Liver (tissue), 9 donors: ENCODE data around the gene FGD6. TPM values are rescaled to one million over a fixed set of nuclear protein-coding genes. Genes with fewer than 3 reads are reported as not detected.

Experiments
- DNase-seq: peaks from one replicate; pipeline ENCODE4 v3.0.0-alpha.2; 2017; ENCODE audit warnings: low spot score
- H3K27ac ChIP-seq, 2 donors: one replicate each; pipeline ENCODE4 v1.7.0; 2013; ENCODE audit warnings: inconsistent platforms in 2 of 2, low read length in 2 of 2, control low read depth in 1 of 2, low read depth in 1 of 2, mild to moderate bottlenecking in 1 of 2
- H3K27me3 ChIP-seq, 4 donors: one replicate each; pipeline versions ENCODE4 v1.6.1 to v1.7.0; 2013; ENCODE audit warnings: low read length in 3 of 4, inconsistent platforms in 1 of 4, mild to moderate bottlenecking in 1 of 4, moderate library complexity in 1 of 4; ENCODE audit not compliant: control insufficient read depth in 4 of 4, insufficient read depth in 4 of 4
- H3K36me3 ChIP-seq, 4 donors: one replicate each; pipeline versions ENCODE4 v1.6.1 to v1.7.0; 2013; ENCODE audit warnings: low read length in 3 of 4, mild to moderate bottlenecking in 3 of 4, low read depth in 1 of 4, moderate library complexity in 1 of 4; ENCODE audit not compliant: control insufficient read depth in 4 of 4, insufficient read depth in 3 of 4
- H3K4me1 ChIP-seq, 4 donors: one replicate each; pipeline versions ENCODE4 v1.6.1 to v1.7.0; 2013; ENCODE audit warnings: low read length in 3 of 4, mild to moderate bottlenecking in 3 of 4, moderate library complexity in 1 of 4; ENCODE audit not compliant: control insufficient read depth in 4 of 4, insufficient read depth in 4 of 4
- H3K4me3 ChIP-seq, 3 donors: one replicate each; pipeline versions ENCODE4 v1.6.1 to v1.7.0; 2013; ENCODE audit warnings: low read length in 3 of 3, control low read depth in 1 of 3, low read depth in 1 of 3, mild to moderate bottlenecking in 1 of 3
- H3K9ac ChIP-seq, 2 donors: one replicate each; pipeline ENCODE4 v1.7.0; 2013; ENCODE audit warnings: low read length in 2 of 2, mild to moderate bottlenecking in 2 of 2, moderate library complexity in 2 of 2, control low read depth in 1 of 2, low read depth in 1 of 2
- H3K9me3 ChIP-seq, 4 donors: one replicate each; pipeline versions ENCODE4 v1.6.1 to v1.7.0; 2013; ENCODE audit warnings: low read length in 3 of 4; ENCODE audit not compliant: control insufficient read depth in 4 of 4
- CTCF ChIP-seq: fragments of 150-350 bp; IDR thresholded peaks from 2 replicates; pipeline ENCODE4 v1.5.1; 2017; ENCODE audit warnings: improper control_type of control experiment, low read depth, low read length; ENCODE audit not compliant: missing input control
- EGR1 ChIP-seq, 2 donors: IDR thresholded peaks; 2 replicates each; pipeline ENCODE4 v1.6.1; 2016 to 2018; ENCODE audit warnings: antibody characterized with exemption in 2 of 2, low read depth in 2 of 2
- FOXA1 ChIP-seq: IDR thresholded peaks from 2 replicates; pipeline ENCODE4 v1.6.1; 2016; ENCODE audit warnings: antibody characterized with exemption
- GABPA ChIP-seq, 2 donors: IDR thresholded peaks in 1 of 2; conservative IDR thresholded peaks in 1 of 2; 2 replicates each; pipeline ENCODE4 v1.6.1; 2016; ENCODE audit warnings: antibody characterized with exemption in 2 of 2, mild to moderate bottlenecking in 1 of 2, moderate library complexity in 1 of 2
- HNF4G ChIP-seq: IDR thresholded peaks from 2 replicates; pipeline ENCODE4 v1.6.1; 2016; ENCODE audit warnings: antibody characterized with exemption
- JUND ChIP-seq, 2 donors: IDR thresholded peaks; 2 replicates each; pipeline ENCODE4 v1.6.1; 2016; ENCODE audit warnings: antibody characterized with exemption in 2 of 2
- NR2F2 ChIP-seq: IDR thresholded peaks from 2 replicates; pipeline ENCODE4 v1.6.1; 2016; ENCODE audit warnings: antibody characterized with exemption
- RAD21 ChIP-seq, 2 donors: IDR thresholded peaks; 2 replicates each; pipeline ENCODE4 v1.6.1; 2016; ENCODE audit warnings: antibody characterized with exemption in 2 of 2, mild to moderate bottlenecking in 2 of 2
- REST ChIP-seq: IDR thresholded peaks from 2 replicates; pipeline ENCODE4 v1.6.1; 2016; ENCODE audit warnings: antibody characterized with exemption, mild to moderate bottlenecking
- RXRA ChIP-seq, 2 donors: IDR thresholded peaks; 2 replicates each; pipeline ENCODE4 v1.6.1; 2017 to 2018; ENCODE audit warnings: antibody characterized with exemption in 2 of 2, mild to moderate bottlenecking in 1 of 2
- SP1 ChIP-seq: IDR thresholded peaks from 2 replicates; pipeline ENCODE4 v1.6.1; 2018; ENCODE audit warnings: antibody characterized with exemption, mild to moderate bottlenecking
- TAF1 ChIP-seq: conservative IDR thresholded peaks from 2 replicates; pipeline ENCODE4 v1.6.1; 2016; ENCODE audit warnings: antibody characterized with exemption, mild to moderate bottlenecking
- YY1 ChIP-seq: IDR thresholded peaks from 2 replicates; pipeline ENCODE4 v1.6.1; 2016; ENCODE audit warnings: antibody characterized with exemption, mild to moderate bottlenecking
- ZBTB33 ChIP-seq: IDR thresholded peaks from 2 replicates; pipeline ENCODE4 v1.6.1; 2016; ENCODE audit warnings: antibody characterized with exemption
- WGBS: extraction: QIAGEN DNeasy Blood & Tissue Kit; methylation state at CpG from one replicate; pipeline ENCODE4 v1.1.7; 2013; 5-methylcytosine and 5-hydroxymethylcytosine counted together
- polyA plus RNA-seq, 2 donors: library from polyadenylated mRNA; stranded (reverse) in 1 of 2; unstranded in 1 of 2; fragments of 200-250 nt in 1 of 2; fragments of >200 nt in 1 of 2; fragmentation: Nextera tagmentation in 1 of 2; extraction: Ambion mirVana in 1 of 2; gene quantifications; one replicate each; pipeline versions ENCODE4 v1.2.1 to v1.2.3, GENCODE V29; 2013 to 2015
- total RNA-seq, 2 donors: library from RNA; depleted of rRNA; stranded (reverse); fragments of >200 nt; gene quantifications; one replicate each; pipeline ENCODE4 v1.2.3, GENCODE V29; 2014
- TF ChIP-seq, protein P1 (sequence below): IDR thresholded peaks from 2 replicates; pipeline ENCODE4 v1.6.1; 2016; ENCODE audit warnings: antibody characterized with exemption
- TF ChIP-seq, protein P2 (sequence below): IDR thresholded peaks from 2 replicates; pipeline ENCODE4 v1.6.1; 2016; ENCODE audit warnings: antibody characterized with exemption
- donor health status: healthy.
- donor health status: healthy.
- donor health status: healthy.
- donor health status: healthy.
- donor health status: healthy.

Gene FGD6
- total and polyA plus RNA-seq, 4 donors: 0.54 to 6.9 (median 2.4) TPM

DNA sequence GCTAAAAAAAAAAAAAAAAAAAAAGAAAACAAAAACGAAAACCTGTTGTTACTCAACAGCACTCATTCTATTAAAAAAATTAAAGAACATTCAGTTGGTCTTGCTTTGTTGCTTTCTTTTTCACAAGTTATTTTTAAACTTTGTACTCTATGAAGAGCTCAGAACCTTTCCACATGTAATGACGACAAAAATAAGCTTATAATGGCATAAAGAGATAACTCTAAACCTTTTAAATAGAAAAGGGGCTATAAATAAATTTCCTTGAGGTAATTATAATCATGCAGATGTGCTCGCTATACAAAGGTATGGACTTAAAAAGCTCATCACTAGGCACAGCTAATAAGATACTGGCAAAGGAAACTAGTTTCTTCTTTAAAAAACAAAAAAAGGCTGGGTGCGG, 157.3 kb downstream of the FGD6 start:
- TF ChIP-seq REST (no peak), FOXA1 (no peak), YY1 (no peak), GABPA (IDR thresholded peaks at IDR 0.05 in 1 of 2, conservative IDR thresholded peaks at IDR 0.05 in 1 of 2) (no peak), TAF1 (no peak), NR2F2 (no peak), RAD21 (IDR thresholded peaks at IDR 0.05) (no peak), RXRA (IDR thresholded peaks at IDR 0.05) (no peak), EGR1 (IDR thresholded peaks at IDR 0.05; ENCODE audit: low read depth in 2 of 2) (no peak), ZBTB33 (no peak), CTCF (no peak), JUND (IDR thresholded peaks at IDR 0.05) (no peak), HNF4G (no peak)
- TF ChIP-seq, protein P1, sequence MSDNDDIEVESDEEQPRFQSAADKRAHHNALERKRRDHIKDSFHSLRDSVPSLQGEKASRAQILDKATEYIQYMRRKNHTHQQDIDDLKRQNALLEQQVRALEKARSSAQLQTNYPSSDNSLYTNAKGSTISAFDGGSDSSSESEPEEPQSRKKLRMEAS: no peak
- TF ChIP-seq, protein P2, sequence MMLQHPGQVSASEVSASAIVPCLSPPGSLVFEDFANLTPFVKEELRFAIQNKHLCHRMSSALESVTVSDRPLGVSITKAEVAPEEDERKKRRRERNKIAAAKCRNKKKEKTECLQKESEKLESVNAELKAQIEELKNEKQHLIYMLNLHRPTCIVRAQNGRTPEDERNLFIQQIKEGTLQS: no peak
- no peak overlapping the region for H3K9ac ChIP-seq
- no peaks in the 10 kb centered on the region for H3K9me3 ChIP-seq
- no peaks in the 10 kb centered on the region for H3K27me3 ChIP-seq
- 94% methylated on average over 4 of the region's 4 CpGs for WGBS
- no peaks in the 10 kb centered on the region for H3K4me1 ChIP-seq
- no peak overlapping the region for H3K4me3 ChIP-seq
- H3K36me3 ChIP-seq: peaks cover 13 to 64% (median 53%) of the 10 kb centered on the region in 4 donors
- no peak overlapping the region for H3K27ac ChIP-seq
- DNase-seq: no peak

DNA sequence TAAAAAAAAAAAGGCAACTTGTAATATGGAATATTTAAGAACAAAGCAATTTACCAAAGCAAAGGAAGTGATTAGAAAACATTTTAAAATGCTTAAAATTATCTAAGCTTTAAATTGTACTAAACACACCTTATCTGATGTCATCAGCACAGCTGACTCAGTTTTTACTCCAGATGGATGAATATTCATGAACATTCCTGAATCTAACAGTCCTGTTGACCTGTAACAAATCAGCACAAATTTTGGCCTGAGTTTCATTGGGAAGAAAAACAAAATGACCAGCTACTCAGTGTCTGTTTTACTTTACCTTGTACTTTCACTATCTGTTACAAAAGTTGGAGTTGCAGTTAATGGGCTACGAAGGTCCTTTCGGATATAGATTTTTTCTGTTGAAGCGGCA, 159.8 kb downstream of the FGD6 start:
- Histone ChIP-seq H3K9ac (no peak overlapping the region), H3K4me3 (no peak overlapping the region), H3K4me1 (no peaks in the 10 kb centered on the region), H3K36me3 (peaks cover 10 to 60% (median 47%) of the 10 kb centered on the region in 4 donors), H3K27ac (no peak overlapping the region), H3K9me3 (no peaks in the 10 kb centered on the region), H3K27me3 (no peaks in the 10 kb centered on the region)
- 97% methylated on average over 3 of the region's 3 CpGs for WGBS
- DNase-seq: no peak
- TF ChIP-seq RAD21 (IDR thresholded peaks at IDR 0.05) (no peak), YY1 (no peak), CTCF (no peak), HNF4G (no peak), FOXA1 (no peak), REST (no peak), TAF1 (no peak), EGR1 (IDR thresholded peaks at IDR 0.05; ENCODE audit: low read depth in 2 of 2) (no peak), SP1 (no peak), RXRA (IDR thresholded peaks at IDR 0.05) (no peak)
- TF ChIP-seq, protein P1: no peak
